ENCODE measurements around the gene OPRM1. TPM values are rescaled to one million over a fixed set of nuclear protein-coding genes. Genes with fewer than 3 reads are reported as not detected.
"Not testable (repeated sequence)": the region's sequence is repeated elsewhere in the genome, so short reads cannot be mapped to it uniquely, and the experiment has no call there.

The OPRM1 gene
- polyA plus RNA-seq, 3 donors: 0.06 to 0.12 TPM; not detected in 1

DNA sequence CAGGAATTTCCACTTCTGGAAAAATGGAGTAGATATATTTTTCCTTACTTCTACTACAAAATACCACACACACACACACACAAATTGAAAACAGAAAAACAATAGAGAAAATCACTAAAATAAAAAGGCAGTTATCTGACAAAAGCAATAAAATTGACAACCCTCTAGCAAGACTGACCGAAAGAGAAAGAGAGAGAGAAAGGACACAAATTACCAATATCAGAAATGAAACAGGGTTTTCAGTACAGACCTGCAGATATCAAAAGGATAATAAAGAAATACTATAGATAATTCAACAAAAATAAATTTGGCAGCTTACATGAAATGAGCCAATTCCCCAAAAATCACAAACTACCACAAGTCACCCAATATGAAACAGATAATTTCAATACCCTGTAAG, 104.7 kb downstream of the OPRM1 start:
- DNase-seq: no peak

DNA sequence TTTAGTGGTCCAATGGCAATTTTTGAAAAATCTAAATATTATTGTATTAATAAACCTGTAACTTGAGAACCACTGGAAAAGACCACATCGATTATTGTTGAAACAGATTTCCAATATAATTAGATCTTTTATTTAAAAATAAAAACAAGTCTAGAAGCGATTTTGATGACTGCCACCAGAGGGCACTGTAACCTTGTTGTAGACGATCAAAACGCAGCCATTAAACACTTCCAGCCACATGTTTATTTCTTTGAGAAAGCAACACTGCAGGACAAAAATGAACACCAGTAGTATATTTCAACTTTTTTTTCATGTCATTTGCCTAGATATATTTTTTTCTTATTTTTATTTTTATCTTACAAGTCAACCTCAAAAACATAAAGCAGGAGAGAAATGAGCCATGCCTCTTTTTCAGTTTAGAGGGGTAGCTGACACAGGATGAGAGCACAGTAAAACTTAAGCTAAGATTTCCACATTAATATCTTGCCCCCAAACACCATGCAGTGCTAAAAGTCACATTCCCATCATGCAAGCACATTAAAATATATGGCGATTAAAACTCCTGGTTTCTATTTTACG, 115.4 kb downstream of the OPRM1 start:
- DNase-seq: peak; percentile 73

DNA sequence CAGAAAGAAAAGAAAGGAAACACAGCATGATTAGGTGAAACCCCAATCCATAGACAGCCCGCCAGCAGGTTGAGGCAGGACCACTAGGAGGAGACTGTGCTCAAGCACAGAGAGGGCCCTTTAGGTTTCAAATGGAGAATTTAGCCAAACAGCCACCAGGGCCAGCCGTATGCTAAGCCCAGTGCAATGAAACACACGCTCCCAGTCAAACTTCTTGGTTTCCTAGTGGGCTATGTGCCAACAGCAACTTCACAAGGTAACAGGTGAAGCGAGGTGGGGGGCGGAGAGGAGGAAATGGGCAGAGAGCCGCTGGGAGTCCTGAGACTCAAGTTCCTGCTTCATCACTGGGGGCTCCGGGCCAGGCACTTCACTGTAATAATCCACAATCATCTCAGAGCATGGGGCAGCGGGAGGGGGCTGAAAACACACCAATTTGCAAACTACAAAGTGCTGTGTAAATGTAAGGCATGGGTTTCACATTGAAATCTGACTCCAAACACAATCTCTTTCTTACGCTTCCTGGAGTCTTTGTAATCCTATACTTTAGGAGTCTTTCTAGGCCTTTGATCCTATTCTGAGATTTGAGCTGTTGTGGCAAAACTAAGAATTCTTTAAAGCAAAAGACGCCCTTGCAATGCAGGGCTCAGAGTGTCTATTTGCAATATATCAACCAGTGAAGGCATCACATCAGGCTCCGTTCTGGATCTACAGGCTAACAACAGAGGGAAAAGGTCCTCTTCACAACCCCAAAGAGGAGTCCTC, 117.3 kb downstream of the OPRM1 start:
- DNase-seq: peak; percentile 83

DNA sequence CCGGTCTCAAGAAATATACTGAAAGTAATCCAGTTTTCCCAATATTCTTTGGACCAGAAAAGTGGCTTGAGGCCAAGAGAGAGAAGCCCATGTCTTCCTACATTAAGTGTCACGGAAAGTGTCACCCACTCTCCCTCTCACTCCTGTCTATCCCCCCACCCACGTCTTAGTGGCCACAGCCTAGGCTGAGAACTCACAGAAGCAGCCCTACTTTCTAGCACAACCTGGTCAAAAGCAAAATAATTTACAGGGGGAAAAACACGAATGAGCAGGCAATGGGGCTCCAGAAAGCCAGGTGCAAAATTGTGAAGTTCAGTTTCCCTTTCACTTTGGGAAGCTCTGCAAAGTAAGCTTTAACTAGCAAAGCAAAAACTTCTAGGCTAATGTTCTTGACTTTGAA, 118.0 kb downstream of the OPRM1 start:
- no peak for DNase-seq

DNA sequence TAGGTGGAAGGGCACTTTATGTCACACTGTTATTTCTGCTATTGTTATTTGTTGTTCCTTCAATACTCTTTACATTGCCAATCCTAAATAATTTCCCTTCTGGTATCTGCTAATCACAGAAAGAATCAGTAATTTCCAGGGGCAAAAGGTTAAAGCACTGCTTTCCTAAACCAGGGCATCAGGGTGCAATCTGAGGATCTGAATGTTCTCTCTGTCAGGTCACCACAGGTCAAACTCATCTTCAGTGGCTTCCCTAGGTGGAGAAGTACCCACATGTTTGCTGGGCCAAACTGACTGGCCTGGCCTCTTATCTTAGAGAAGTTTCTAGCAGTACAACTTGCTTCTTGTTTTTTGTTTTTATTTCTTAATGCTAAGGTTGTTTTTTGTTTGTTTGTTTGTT, 118.7 kb downstream of the OPRM1 start:
- no peak for DNase-seq

DNA sequence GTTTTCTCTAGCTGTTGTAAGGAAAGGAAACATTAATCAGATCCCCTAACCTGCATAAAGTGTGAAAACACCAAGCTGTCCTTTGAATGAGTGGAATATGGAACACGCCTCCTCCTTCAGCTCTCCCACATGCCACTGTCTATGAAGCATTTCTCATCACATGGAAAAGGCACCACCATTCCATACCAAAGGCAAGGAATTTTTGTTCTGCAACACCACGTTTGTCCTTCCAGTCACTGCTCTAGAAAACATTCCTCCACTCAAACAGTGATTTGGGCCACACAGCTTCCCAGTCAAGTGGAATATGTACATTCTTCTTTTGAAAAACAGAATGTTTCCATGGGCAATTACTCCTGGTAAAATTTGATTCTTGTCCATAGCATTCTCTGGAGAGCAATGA, 120.1 kb downstream of the OPRM1 start:
- no peak for DNase-seq

DNA sequence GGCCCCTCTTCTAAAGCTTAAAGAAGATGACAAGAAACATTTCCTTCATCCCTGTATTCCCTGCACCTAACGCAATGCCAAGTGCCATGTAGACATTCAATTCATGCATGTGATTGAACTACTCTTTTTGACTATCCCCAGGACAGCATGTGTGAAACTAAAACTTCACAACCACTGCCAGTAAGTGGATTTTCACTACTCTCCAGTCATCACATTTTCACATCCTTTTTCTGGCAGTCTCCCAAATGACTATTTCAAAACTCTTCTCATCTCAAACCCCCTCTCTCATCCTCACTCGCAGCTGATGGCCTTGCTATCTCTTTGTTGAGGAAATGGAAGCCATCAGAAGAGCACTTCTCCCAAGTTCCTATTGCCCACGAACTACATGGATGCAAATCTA, 122.6 kb downstream of the OPRM1 start:
- DNase-seq: no peak

DNA sequence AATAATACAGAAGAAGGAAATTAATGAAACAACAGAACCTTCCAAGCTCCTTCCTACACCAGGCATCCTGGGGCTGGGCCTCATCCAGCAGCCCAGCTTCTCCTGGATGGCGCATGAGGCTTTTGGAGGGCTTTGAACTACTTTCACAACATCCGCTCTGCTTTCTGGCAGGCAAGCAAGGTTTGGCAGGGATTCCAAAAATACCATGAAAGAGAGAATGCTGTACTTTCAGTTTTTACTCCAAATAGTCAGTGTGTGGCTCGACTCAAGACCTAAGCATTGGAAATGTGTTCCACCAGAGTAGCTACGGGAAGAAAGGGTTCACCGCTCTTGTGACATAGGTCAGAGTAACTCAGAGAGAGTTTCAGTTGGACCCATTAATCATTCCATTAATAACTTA, 125.4 kb downstream of the OPRM1 start:
- DNase-seq: peak; percentile 39

DNA sequence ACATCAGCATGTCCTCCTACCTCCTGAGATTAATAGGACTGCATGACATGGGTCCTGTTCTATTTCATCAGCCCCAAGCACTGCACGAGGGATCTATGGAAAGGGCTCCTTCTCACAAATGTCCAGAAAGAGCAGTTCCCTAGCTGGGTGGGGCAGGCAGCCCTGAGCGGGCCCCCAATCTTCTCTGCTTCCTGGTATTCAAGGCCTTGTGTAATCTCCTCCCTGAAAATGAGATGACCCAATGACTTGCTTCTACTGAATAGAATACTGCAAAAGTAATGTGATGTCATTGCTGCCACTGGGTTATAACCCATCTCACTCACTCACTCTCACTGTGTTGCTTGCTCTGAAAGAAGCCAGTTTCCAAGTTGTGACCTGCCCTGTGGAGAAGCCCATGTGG, 126.4 kb downstream of the OPRM1 start:
- DNase-seq: no peak

DNA sequence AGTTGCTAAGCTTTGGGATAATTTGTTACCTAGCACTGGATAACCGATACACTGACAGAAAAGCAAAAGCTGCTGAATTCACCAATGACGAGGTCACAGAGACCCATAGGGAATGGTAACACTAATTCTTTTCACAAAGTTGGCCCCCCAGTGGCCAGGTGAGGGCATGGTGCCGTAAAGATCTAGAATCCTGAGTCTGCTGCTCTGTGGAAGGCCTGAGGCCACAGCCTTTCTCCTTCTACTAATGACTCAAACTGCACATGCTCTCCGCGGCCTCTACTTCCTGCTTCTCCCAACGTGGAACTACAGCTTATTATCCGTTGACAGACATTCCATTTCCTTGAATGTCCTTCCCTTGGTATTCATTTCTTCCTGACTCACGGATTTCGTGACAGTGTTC, 127.1 kb downstream of the OPRM1 start:
- DNase-seq: no peak

DNA sequence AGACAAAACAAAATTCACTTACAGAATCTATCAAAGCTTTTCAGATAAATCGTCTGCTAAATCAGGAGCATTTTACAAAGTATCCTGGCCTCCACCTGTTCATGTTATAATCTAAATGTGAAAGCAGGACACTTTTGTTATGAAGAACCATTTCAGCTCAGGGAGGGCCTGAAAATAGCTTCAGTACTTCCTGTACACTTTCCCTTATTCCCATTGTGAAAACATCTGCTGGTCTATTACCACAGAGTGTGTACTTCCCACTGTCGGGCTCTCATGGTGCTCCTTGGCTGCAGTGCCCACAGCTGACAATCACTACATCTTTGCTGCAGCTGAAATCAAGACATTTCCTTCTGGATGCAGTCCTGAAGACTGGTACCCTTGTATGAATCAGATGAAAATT, 128.1 kb downstream of the OPRM1 start:
- no peak for DNase-seq

DNA sequence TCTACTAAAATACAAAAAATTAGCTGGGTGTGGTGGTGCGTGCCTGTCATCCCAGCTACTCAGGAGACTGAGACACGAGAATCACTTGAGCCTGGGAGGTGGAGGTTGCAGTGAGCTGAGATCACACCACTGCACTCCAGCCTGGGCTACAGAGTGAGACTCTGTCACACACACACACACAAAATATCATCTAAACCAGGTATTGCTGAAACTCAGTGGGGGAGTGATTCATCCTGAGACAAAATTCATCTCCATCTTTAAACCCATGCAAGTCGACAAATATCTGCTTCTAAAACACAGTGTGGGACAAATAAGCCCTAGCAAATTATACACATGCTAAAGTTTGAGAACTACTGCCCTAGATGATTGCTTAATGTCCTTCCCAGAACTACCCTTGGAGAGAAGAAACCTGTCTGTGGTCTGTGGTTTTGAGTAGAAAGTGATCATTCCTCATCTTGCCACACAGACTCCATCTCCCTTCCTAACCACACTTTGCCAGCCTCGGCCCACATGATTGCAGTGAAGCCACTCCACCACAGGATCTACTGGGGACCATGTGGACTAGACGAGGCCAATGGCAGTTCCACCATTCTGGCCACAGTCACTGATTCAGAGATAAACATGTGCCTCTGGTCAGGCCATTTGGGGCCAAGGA, 130.3 kb downstream of the OPRM1 start:
- no peak for DNase-seq

DNA sequence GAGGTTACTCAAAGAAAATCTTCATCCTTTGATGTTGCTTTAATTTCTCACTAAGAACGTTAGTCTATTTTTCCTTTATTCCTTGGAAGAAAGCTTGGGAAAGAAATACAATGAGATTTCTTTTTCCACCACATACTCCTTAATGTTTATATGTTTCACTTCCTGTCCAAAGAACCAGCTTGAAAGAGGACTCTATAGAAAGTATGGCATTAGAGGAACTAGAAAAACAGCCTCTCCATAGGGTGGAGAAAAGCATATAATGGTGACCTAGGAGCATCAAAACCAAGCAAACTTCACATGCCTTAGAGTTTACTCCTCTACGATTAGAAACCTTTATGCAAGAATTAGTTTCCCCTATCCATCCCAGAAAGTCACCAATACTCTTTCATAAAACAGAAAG, 131.1 kb downstream of the OPRM1 start:
- DNase-seq: no peak

DNA sequence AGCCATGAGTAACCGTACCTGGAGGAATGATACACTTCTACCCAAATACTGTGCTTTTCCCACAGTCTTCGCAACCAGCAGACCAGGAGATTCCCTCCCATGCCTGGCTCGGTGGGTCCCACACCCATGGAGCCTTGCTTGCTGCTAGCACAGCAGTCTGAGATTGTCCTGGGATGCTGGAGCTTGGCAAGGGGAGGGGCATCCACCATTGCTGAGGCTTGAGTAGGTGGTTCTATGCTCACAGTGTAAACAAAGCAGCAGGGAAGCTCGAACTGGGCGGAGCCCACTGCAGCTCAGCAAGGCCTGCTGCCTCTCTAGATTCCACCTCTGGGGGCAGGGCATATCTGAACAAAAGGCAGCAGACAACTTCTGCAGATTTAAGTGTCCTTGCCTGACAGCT, 133.4 kb downstream of the OPRM1 start:
- DNase-seq: not testable (repeated sequence)

DNA sequence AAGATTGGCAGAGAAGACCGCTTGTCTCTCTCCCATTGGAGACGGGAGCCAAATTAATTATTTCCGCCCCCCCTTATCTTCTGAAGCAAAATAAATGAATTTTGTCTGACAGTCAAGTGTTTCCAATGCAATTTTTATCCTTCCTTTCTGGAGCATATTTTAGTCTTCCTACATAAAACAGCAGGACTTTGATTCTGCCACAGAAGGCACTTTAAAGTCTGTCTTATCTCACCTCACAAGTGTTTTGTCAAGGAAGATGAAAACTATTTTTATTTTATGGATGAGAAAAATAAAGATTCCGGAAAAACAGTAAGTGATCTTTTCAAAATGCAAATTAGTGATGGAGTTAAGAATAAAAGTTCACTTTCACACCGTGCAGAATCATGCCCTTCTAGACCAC, 140.4 kb downstream of the OPRM1 start:
- no peak for DNase-seq

DNA sequence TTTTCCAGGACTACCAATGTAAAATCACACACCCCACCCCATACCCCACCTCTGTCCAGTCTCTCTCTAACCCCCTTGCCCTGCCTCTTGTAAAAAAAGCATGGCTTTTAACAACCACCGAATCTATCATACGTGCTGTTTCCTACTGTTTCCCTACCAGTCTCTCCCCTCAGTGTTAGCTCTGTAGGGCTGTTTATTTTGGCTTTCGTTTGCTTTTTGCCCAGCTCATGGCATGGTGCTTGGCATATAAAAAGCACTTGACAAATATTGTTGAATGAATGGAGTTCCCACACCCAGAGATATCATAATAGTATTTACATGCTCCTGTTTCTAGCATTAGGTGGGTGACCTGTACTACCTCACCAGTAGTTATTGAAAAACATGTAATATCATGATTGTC, 148.2 kb downstream of the OPRM1 start:
- DNase-seq: no peak

DNA sequence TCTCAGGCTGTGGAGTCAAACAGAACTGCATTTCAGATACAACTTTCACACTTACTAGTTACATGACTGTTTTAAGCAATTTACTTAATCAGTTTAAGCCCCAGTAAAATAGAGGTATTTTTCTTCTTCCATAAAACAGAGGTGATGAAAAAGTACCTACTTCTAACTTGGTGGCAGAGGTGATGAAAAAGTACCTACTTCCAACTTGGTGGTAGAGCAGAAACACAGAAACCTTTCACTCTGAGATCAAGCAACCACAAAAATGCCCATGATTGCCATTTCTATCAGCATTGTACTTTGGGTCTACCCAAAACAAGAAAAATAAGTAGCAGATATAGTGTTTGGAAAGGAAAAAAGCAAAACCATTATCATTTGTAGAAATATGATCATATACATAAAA, 148.7 kb downstream of the OPRM1 start:
- DNase-seq: no peak

DNA sequence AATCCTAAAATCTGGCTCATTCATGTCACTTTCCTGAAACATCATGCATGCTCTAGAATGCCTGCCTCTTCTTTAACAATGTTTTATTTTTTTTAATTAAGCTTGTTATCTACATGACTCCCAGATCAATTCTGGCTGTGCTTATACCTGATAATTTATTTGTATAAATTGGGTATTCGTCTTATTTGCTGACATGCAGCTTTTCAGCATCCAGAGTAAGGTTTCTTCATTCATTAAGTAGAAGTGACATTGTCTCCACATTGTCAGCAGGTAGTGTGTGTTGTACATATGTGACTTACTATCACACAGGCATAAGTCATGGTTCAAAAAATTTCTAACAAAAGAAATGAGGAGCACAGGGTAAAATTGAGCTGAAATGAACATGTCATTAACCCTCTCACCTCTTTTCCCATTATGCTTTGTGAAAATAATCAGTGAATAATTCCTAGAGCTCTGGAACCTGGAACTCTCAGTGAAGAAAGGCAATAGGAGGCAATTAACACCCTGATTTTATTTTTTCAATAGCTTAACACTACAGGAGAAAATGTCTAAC, 157.4 kb downstream of the OPRM1 start:
- DNase-seq: no peak

DNA sequence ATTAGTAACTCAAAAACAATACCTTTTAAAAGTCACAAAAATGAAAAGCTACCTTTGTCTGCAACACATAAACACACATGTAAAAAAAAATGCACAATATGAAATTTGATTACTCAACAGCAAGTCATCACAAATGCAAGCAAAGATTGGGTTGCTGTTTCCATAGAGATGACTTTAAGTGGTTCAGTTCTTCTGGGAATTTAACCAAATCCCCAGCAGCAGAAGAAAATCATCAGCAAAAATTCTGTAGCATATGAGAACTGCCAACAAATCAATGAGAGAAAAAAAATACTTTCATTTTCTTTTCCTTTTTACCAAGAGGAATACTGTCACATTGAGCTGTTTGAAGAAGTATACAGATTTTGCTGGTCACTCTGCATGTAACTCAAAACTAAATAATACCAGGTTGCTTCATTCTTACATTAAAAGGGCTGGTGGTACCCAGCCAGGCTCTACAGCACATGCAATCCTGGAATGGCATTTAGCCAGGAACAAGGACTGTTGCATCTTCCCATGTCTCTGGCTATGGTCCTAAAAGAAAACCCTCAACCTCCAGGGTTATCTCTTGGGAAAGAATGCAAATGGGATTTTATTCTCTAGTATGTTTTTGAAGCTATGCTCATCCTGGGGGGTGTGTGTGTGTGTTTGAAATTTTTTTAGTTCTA, 158.3 kb downstream of the OPRM1 start:
- peak; percentile 27 for DNase-seq

DNA sequence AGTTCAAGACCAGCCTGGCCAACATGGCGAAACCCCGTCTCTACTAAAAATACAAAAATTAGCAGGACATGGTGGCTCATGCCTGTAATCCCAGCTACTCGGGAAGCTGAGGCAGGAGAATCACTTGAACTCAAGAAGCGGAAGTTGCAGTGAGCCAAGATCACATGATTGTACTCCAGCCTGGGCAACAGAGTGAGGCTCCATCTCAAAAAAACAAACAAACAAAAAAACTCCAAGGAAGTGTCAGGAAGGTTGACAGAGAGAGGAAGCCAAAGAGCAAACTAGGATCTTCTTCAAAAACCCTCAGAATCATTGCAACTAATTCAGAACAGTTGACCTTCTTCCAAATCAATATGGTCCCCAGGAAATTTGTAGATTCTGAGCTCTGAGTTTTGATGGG, 162.6 kb downstream of the OPRM1 start:
- not testable (repeated sequence) for DNase-seq

DNA sequence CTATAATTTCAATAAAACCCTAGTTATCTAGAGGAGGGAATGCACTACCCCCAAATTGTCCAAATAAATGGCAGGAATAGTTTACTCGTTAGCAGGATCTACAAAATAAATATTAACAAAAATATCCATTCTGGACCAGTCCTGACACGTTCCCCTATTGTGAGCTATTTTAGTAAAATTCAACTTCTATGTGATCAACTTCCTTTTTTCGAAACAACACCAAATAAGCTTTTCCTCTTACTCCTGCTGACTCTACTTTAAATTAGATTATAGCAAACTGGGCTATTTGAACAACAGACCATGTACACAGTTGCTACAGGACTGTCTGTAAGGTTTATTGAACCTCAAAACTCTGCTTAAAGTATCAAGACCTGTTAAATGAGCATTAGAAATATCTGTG, 163.3 kb downstream of the OPRM1 start:
- DNase-seq: no peak

DNA sequence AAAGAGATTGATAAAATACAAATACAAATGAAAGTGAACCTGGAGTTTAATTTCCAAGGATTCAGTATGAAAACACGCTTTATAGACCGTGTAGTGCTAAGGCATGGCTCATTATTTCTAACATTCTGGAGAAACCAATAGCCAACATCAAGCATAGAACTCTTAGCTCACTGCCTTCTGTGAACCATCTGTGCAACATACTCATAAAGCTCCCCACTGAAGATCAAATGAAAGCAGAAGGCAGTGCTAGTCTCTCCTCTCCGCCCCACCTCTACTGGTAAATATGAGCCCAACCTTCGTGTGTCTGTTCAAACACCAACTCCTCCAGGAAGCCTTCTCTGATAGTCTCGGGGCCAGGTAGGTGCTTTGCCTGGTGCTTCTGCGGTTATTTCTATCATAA, 163.9 kb downstream of the OPRM1 start:
- DNase-seq: no peak

DNA sequence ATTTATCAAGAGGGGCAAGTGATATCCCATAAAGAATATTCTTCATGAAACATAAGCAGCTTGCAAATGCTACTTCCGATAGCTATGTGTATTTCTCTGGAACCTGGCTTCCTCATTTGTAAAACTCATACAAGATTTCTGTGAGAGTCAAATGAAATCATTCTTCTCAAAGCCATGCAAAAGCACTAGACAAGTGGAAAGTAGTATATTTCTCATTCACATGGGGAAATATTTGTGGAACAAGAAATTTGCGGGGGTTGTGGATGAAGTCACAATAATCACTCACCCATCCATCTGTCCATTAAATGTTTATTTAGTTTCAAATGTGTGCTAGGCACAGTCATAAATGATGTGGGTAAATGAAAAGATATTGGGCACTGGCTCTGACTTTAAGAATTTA, 167.1 kb downstream of the OPRM1 start:
- no peak for DNase-seq

All from renal pelvis (tissue), 4 donors.